Heart right ventricle (tissue), 16 donors: ENCODE data around the gene SLC19A1. TPM values are rescaled to one million over a fixed set of nuclear protein-coding genes. Genes with fewer than 3 reads are reported as not detected.

Experiments used
- ATAC-seq, 8 donors: fragments of 200-7000 bp; cut with Tn5 transposase; one replicate each; pipeline ENCODE4 v1.9.1; 2020; ENCODE audit warnings: mild to moderate bottlenecking in 8 of 8, moderate library complexity in 8 of 8, moderate number of reproducible peaks in 1 of 8
- DNase-seq, 2 donors: peaks; one replicate each; pipeline ENCODE4 v3.0.0-alpha.2; 2020
- H3K27ac ChIP-seq, 10 donors: fragments of 200-600 bp; sonication (generic) in 2 of 10; one replicate each; pipeline versions ENCODE4 v1.5.0 to v1.8.0; 2020 to 2022; ENCODE audit warnings: mild to moderate bottlenecking in 3 of 10
- H3K27me3 ChIP-seq, 7 donors: fragments of 200-600 bp; one replicate each; pipeline ENCODE4 v1.8.0; 2021 to 2022; ENCODE audit warnings: mild to moderate bottlenecking in 2 of 7
- H3K36me3 ChIP-seq, 9 donors: fragments of 200-600 bp; sonication (generic) in 1 of 9; one replicate each; pipeline versions ENCODE4 v1.5.0 to v1.8.0; 2020 to 2022; ENCODE audit warnings: mild to moderate bottlenecking in 2 of 9
- H3K4me1 ChIP-seq, 9 donors: fragments of 200-600 bp; sonication (generic) in 1 of 9; one replicate each; pipeline versions ENCODE4 v1.5.0 to v1.8.0; 2020 to 2022; ENCODE audit warnings: mild to moderate bottlenecking in 4 of 9
- H3K4me3 ChIP-seq, 10 donors: fragments of 200-600 bp; sonication (generic) in 2 of 10; one replicate each; pipeline versions ENCODE4 v1.5.0 to v1.8.0; 2020 to 2022; ENCODE audit warnings: mild to moderate bottlenecking in 7 of 10, moderate library complexity in 2 of 10
- H3K9me3 ChIP-seq, 11 donors: fragments of 200-600 bp in 10 of 11; sonication (generic) in 2 of 11; one replicate each; pipeline versions ENCODE4 v1.5.0 to v1.8.0; 2013 to 2022; ENCODE audit warnings: mild to moderate bottlenecking in 2 of 11, control low read depth in 1 of 11, moderate library complexity in 1 of 11
- WGBS, 2 donors: extraction: QIAGEN DNeasy Blood & Tissue Kit; methylation state at CpG; one replicate each; pipeline ENCODE4 v1.1.7; 2013; ENCODE audit warnings: inconsistent platforms in 1 of 2; 5-methylcytosine and 5-hydroxymethylcytosine counted together
- intact Hi-C, 10 donors: fragments of 100-400 bp; cut with DNase I; formaldehyde crosslinking; loops; one replicate each; pipeline versions ENCODE4 v1.11.1 to v1.14.2; 2022
- polyA plus RNA-seq, 2 donors: library from polyadenylated mRNA; stranded (reverse); fragments of 200-250 nt; gene quantifications; one replicate each; pipeline ENCODE4 v1.2.3, GENCODE V29; 2013
- total RNA-seq, 10 donors: library from RNA; stranded (reverse); fragmentation: NEBNext Ultra II Directional in 3 of 10; extraction: Animal tissue kit (Norgen Biotek cat#: 25700) in 3 of 10; gene quantifications; one replicate each; pipeline versions ENCODE4 v1.2.1 to v1.2.4, GENCODE V29; 2021 to 2023
- TF ChIP-seq, protein P1 (sequence below), 9 donors: fragments of 200-600 bp; sonication (generic) in 2 of 9; IDR thresholded peaks; one replicate each; pipeline versions ENCODE4 v1.5.0 to v1.8.0; 2021 to 2022; ENCODE audit warnings: antibody characterized with exemption in 9 of 9, mild to moderate bottlenecking in 5 of 9, moderate library complexity in 1 of 9
- donor health status: Arrhythmogenic right ventricular cardiomyopathy.
- donor health status: ischemic (EF 13 %, LVEDD 7.1; RV severe dilation, severe dysfunction).
- donor health status: healthy with polysubstance abuse.
- donor health status: DM: no; HTN: yes; CAD: no.
- donor health status: DM: no; HTN: no; CAD: no.
- donor health status: ischemic (EF 25% LVEDD 6.9; RV normal size, moderate dysfunction).
- donor health status: ischemic (EF 25% LVEDD 5.7; RV mildly dilated, moderate dysfunction).
- donor health status: healthy.
- donor health status: DM: yes; HTN: yes; CAD: no.
- donor health status: Ischemic cardiomyopathy.
- donor health status: ischemic (EF 35%, LVEDD 5.7; RV mildly dilated, moderate dysfunction).
- donor health status: nonischemic (EF 11% LVEDD 7.7; RV severe dilation, severe dysfunction).
- donor health status: DM: yes; HTN: yes; CAD: no.
- donor health status: PGD.
- donor health status: ischemic (EF 29% LVEDD 5.4; RV normal size, mild dysfunction).
- donor health status: nonischemic (EF 23%, LVEDD 6.1; RV moderate dilation, normal function).

Gene SLC19A1
- total and polyA plus RNA-seq, 12 donors: 1.5 to 8.5 (median 3.8) TPM

- intact Hi-C loops: no loop called here
- WGBS, 2 donors: 85 to 88% methylated on average over 9 of the region's 9 CpGs
- no peak for DNase-seq
These were observed 6.7 kb upstream of the SLC19A1 start for GRCh38 chr21:45548711-45549491.

GRCh38 chr21:45547545-45547900, 5.3 kb upstream of the SLC19A1 start:
- H3K36me3 ChIP-seq: no peaks in the 10 kb centered on the region
- H3K27ac ChIP-seq: no peak overlapping the region
- TF ChIP-seq, protein P1, sequence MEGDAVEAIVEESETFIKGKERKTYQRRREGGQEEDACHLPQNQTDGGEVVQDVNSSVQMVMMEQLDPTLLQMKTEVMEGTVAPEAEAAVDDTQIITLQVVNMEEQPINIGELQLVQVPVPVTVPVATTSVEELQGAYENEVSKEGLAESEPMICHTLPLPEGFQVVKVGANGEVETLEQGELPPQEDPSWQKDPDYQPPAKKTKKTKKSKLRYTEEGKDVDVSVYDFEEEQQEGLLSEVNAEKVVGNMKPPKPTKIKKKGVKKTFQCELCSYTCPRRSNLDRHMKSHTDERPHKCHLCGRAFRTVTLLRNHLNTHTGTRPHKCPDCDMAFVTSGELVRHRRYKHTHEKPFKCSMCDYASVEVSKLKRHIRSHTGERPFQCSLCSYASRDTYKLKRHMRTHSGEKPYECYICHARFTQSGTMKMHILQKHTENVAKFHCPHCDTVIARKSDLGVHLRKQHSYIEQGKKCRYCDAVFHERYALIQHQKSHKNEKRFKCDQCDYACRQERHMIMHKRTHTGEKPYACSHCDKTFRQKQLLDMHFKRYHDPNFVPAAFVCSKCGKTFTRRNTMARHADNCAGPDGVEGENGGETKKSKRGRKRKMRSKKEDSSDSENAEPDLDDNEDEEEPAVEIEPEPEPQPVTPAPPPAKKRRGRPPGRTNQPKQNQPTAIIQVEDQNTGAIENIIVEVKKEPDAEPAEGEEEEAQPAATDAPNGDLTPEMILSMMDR (IDR thresholded peaks at IDR 0.05): no peak
- no peak for ATAC-seq
- 78 to 93% methylated on average over 3 of the region's 3 CpGs for WGBS, 2 donors
- H3K4me1 ChIP-seq: peaks cover 0 to 34% (median 0%) of the 10 kb centered on the region in 9 donors
- H3K4me3 ChIP-seq: no peak overlapping the region
- peaks cover 0 to 5% (median 0%) of the 10 kb centered on the region in 7 donors for H3K27me3 ChIP-seq
- intact Hi-C loops: no loop called here
- peaks cover 0 to 7% (median 0%) of the 10 kb centered on the region in 11 donors for H3K9me3 ChIP-seq
- DNase-seq: no peak

More at GRCh38 chr21:45548711-45549491, 6.7 kb upstream of the SLC19A1 start:
- Histone ChIP-seq H3K4me1 (peaks cover 0 to 32% (median 0%) of the 10 kb centered on the region in 9 donors), H3K27me3 (peaks cover 0 to 10% (median 0%) of the 10 kb centered on the region in 7 donors), H3K4me3 (no peak overlapping the region), H3K27ac (no peak overlapping the region), H3K36me3 (no peaks in the 10 kb centered on the region), H3K9me3 (peaks cover 0 to 7% (median 0%) of the 10 kb centered on the region in 11 donors)
- ATAC-seq: no peak
- TF ChIP-seq, protein P1 (IDR thresholded peaks at IDR 0.05): no peak

DNA sequence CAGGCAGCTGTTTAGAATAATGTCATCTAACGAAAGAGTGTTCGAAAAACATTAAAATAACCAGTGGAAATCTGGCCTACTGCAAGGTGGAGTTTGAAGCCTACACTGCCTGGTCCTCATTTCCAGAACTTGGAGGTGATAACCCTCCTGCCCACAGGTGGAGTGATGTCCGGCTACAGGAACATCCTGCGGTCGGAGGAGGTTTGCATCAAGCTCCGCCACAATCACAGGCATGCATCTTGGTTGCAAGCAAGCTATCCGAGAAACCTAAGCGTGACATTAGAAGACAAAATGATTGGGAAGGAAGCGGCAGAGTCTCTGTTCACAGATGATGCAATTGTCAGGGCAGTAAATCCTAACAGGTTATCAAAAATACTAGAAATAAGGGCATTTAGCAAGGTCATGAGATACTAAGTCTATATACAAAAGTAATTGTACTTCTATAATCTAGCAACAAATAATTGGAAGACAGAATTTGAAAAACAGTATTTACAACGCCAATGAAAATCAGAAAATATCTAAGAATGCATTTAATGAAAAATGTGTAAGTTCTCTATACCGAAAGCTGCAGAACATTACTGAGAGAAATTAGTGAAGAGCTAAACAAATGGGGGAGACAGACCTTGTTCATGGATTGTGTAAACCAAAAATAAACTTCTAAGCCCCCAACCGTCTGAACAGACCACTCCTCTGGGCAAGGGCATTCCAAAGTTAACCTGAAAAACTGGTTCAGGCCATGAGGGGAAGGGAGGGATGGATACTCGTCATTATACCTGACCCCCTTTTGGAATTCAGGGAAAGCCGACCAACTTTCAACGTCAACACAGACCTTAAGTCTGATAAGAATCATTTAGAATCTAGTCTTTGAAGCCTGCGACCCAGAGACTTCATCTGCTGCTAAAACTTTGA, 4.7 kb upstream of the SLC19A1 start:
- TF ChIP-seq, protein P1 (IDR thresholded peaks at IDR 0.05): no peak
- intact Hi-C loops: no loop called here
- 84% methylated on average over 16 of the region's 16 CpGs for whole genome bisulfite sequencing, 2 donors
- Histone ChIP-seq H3K27ac (no peak overlapping the region), H3K9me3 (peaks cover 0 to 7% (median 0%) of the 10 kb centered on the region in 11 donors), H3K27me3 (no peaks in the 10 kb centered on the region), H3K4me3 (no peak overlapping the region), H3K36me3 (no peaks in the 10 kb centered on the region), H3K4me1 (peaks cover 0 to 27% (median 0%) of the 10 kb centered on the region in 9 donors)
- DNase-seq (no peak), ATAC-seq (no peak)
